ENCODE results near the gene BAG5. TPM values are rescaled to one million over a fixed set of nuclear protein-coding genes. Genes with fewer than 3 reads are reported as not detected.
A peak's percentile ranks its signal among the peaks of the same experiment; 100 is the strongest.

BAG5 gene
- total and polyA plus RNA-seq, 2 of the 8 experiments (the other 6 are each of a cell fraction or from before 2014, with no cell fraction given): 7.4 to 29.5 TPM

DNA sequence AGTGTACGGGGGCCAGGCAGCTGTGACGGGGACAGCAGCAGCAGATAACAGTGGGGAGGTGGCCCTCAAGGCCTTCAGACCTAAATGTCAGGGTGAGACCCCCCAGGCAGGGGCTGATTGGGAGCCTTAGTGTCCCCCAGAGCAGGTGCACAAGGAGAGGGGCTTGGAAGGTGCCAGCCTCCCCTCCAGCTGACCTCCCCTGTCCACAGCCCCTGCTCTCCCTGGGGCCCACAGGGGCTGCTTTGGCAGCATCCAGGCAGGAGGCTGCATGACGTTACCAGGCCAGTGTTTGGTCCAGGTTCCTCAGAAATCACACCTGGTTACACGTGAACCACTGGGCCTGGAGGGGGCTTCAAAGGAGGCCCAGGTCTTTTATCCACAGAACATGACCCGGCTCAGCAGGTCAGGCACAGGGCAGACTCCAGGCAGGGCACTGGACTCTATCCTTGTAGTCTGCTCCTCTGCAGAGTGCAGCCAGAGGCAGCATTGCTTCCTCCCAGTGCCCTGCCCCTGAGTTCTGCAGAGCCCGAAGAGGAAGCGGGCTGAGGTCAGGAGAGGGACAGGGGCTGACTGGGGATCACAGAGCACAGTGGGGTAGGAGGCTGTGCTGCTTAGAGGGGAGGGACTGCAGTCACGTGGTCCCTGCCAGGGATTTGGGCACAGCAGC, 36.1 kb downstream of the BAG5 start:
- Histone ChIP-seq H2BK120ac (replicated peaks; ENCODE audit: low read depth, low read length) (no peak overlapping the region), H3K14ac (ENCODE audit: insufficient read length) (no peak overlapping the region), H3K27me3 (replicated peaks in 1 of 4; ENCODE audit: control insufficient read depth in 3 of 4, extremely low read depth in 1 of 4, insufficient read depth in 3 of 4, low read length in 3 of 4) (peaks cover 3 to 23% (median 13%) of the 10 kb centered on the region in 4 experiments), H3K23me2 (ENCODE audit: low read depth, low read length) (peaks cover 16% of the 10 kb centered on the region; the same call in 1 of the 2 replicates), H2BK20ac (ENCODE audit: low read length) (no peak overlapping the region), H3K36me3 (ENCODE audit: control insufficient read depth in 2 of 4, insufficient read depth in 4 of 4, low read length in 3 of 4) (no peaks in the 10 kb centered on the region; a peak in 1 of 8 replicates), H3K4me3 (ENCODE audit: extremely low read depth in 1 of 4, insufficient read depth in 2 of 4, low read depth in 3 of 4, low read length in 4 of 4) (no peak overlapping the region), H3K4me2 (ENCODE audit: insufficient read depth in 1 of 2, low read depth in 2 of 2, low read length in 2 of 2) (no peak overlapping the region), H2BK5ac (ENCODE audit: low read depth, low read length) (no peak overlapping the region), H2BK15ac (ENCODE audit: low read length) (no peak overlapping the region), H3K27ac (ENCODE audit: low read depth, low read length) (no peak overlapping the region), H3K23ac (ENCODE audit: insufficient read length) (no peak overlapping the region), H4K5ac (ENCODE audit: insufficient read length, low read depth, low read length) (no peak overlapping the region), H3K9ac (replicated peaks in 1 of 4; ENCODE audit: extremely low read depth in 1 of 4, low read depth in 3 of 4, low read length in 3 of 4) (no peak overlapping the region), H3K4ac (replicated peaks; ENCODE audit: insufficient read length, low read depth, low read length) (no peak overlapping the region), H3K79me1 (ENCODE audit: low read depth, low read length) (peaks cover 18% of the 10 kb centered on the region), H2AK5ac (ENCODE audit: low read depth, low read length) (peak overlapping the region; percentile 53; the same call in 1 of the 2 replicates), H3K9me3 (ENCODE audit: insufficient read depth in 2 of 2, low read depth in 1 of 2, low read length in 1 of 2) (no peaks in the 10 kb centered on the region), H2BK12ac (ENCODE audit: low read depth, low read length) (0 out of 2 replicates have a peak overlapping the region, but pooled peaks have one; percentile 27), H3K79me2 (ENCODE audit: control insufficient read depth in 1 of 2, insufficient read depth in 2 of 2, low read length in 2 of 2) (peaks cover 5 to 23% of the 10 kb centered on the region in 2 experiments; a peak in 3 of 4 replicates), H3K4me1 (replicated peaks in 1 of 4; ENCODE audit: control insufficient read depth in 3 of 4, insufficient read depth in 4 of 4, low read length in 3 of 4) (peaks cover 0 to 16% (median 14%) of the 10 kb centered on the region in 4 experiments; a peak in 6 of 7 replicates), H4K8ac (ENCODE audit: extremely low read depth, insufficient read depth, low read length) (peak overlapping the region; percentile 35; the same call in 1 of the 2 replicates), H4K91ac (replicated peaks; ENCODE audit: insufficient read length, low read length) (no peak overlapping the region), H3K18ac (ENCODE audit: extremely low read depth, low read length) (no peak overlapping the region), H3K56ac (replicated peaks; ENCODE audit: insufficient read length, low read depth, low read length) (no peak overlapping the region), H2AFZ (ENCODE audit: low read length) (no peak overlapping the region), H4K20me1 (replicated peaks in 1 of 2; ENCODE audit: control insufficient read depth in 1 of 2, insufficient read depth in 2 of 2, low read length in 2 of 2) (peaks cover 5 to 20% of the 10 kb centered on the region in 2 experiments)
- POLR2A ChIA-PET (ENCODE audit: partially characterized antibody): interaction anchor here (9.6 to 29.8 kb wide), 2 partner anchors 8 to 14 kb away, joined by 140 to 844 read pairs; partner anchors contain the start of gene CKB
- CTCF ChIA-PET (ENCODE audit: partially characterized antibody): interaction anchor here (12.5 to 28.8 kb wide), 2 partner anchors 17 to 20 kb away, joined by 230 to 921 read pairs; partner anchors contain the start of gene CKB
- WGBS, 2 experiments (ENCODE audit: extremely low coverage in 1 of 2, insufficient coverage in 1 of 2, insufficient read length in 1 of 2, insufficient replicate concordance in 2 of 2, low coverage in 1 of 2, low lambda C conversion rate in 2 of 2, missing lambda C conversion rate in 1 of 2): 81% methylated on average over 8 of the region's 8 CpGs; no CpG with 5 or more reads in 1 of the 2 experiments
- no peak for DNase-seq (ENCODE audit: low read depth in 1 of 2, low spot score in 2 of 2)
- FAIRE-seq: no peak
- TF ChIP-seq SUZ12 (IDR thresholded peaks at IDR 0.05; ENCODE audit: low read length) (no peak), SP4 (IDR thresholded peaks at IDR 0.05; ENCODE audit: low read length) (no peak), KDM1A (IDR thresholded peaks at IDR 0.05; ENCODE audit: borderline replicate concordance, low read length) (no peak), BRCA1 (IDR thresholded peaks at IDR 0.05; ENCODE audit: low read depth, low read length) (no peak), RAD21 (IDR thresholded peaks at IDR 0.05 in 1 of 2, conservative IDR thresholded peaks at IDR 0.05 in 1 of 2; ENCODE audit: low read depth in 2 of 2, low read length in 2 of 2) (no peak), GTF2F1 (IDR thresholded peaks at IDR 0.05; ENCODE audit: borderline replicate concordance, low read depth, low read length) (no peak), SP2 (IDR thresholded peaks at IDR 0.05; ENCODE audit: low read length) (no peak), RXRA (IDR thresholded peaks at IDR 0.05; ENCODE audit: insufficient read depth, low read depth, low read length) (no peak), GABPA (IDR thresholded peaks at IDR 0.05; ENCODE audit: borderline replicate concordance, insufficient read depth, low read length) (no peak), FOSL1 (IDR thresholded peaks at IDR 0.05; ENCODE audit: insufficient read depth, low read depth, low read length) (no peak), YY1 (IDR thresholded peaks at IDR 0.05; ENCODE audit: low read depth, low read length) (no peak), HDAC2 (IDR thresholded peaks at IDR 0.05; ENCODE audit: borderline replicate concordance in 1 of 2, low read depth in 2 of 2, low read length in 2 of 2) (no peak)

All from H1 (cell line).